ENCODE data around the gene BATF3.

The BATF3 gene

DNA sequence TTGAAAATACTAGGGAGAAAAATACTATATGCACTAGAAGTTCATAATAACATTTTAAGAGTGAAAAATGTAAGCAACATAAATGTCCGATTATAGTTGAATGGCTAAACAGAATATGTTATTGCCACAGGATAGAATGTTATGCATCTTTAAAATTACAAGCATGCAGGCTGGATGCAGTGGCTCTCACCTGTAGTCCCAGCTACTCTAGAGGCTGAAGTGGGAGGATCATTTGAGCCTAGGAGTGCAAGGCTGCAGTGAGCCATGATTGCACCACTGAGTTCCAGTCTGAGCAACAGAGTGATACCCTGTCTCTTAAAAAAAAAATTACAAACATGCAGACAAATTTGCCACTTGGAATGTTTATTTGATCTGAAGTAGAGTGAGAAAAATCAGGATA lies 3.0 kb upstream of the BATF3 start:
- DNase-seq: no peak

DNA sequence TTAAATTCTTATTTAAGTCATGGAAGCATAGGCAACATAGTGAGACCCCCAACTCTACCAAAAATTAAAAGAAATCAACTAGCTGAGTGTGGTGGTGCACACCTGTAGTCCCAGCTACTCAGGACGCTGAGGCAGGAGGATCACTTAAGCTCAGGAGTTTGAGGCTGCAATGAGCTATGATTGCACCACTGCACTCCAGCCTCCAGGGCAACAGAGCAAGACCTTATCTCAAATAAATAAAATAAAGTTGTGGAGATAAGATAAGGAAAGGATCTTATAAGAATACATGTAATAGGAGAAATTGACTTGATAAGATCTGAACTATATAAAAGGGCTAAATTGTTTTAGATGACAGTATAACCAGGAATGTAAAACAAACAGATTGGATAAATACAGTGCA lies 2.3 kb upstream of the BATF3 start:
- no peak for DNase-seq

DNA sequence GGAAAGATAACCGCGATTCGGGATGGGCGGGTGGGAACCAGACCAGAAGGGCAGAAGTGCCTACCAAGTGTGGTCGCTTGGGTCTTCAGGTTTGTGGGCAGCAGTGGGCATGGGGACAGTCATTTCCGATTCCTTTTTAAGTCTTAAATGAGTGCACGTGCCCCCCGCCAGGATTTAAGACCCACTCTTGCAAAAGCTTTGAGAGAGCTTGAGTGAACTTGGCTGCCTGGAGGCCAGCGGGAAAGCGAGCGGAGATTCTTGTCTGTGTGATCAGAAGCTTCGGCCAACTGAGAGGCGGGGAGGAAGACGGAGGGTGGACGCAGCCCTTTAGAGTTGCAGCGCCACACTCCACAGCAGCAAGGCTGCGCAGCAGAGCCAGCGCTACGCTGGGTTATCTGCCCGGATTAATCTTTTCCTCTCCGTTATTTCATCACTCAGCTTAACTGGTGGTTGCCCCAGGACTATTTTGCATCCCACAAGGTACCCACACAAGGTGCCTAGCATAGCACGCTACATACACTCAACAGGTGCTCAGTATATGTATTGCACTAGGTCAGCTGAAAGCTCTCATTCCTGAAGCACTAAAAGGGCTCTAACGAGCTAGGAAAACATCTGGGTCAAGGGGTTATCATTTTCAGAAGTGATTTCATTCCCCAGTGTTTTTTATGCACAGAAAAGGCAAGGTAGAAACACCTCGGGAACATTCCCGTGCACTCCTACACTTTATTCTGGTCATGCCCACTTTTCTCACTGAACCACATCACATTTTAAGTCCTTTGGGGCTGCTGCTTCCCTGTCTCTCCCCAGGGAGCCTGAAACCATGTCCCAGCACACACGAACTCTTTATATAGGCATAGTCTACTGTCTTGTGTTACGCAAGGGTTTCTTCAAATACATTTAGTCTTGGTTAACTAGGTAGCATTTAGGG lies 1.5 kb upstream of the BATF3 start:
- DNase-seq: peak; percentile 30

DNA sequence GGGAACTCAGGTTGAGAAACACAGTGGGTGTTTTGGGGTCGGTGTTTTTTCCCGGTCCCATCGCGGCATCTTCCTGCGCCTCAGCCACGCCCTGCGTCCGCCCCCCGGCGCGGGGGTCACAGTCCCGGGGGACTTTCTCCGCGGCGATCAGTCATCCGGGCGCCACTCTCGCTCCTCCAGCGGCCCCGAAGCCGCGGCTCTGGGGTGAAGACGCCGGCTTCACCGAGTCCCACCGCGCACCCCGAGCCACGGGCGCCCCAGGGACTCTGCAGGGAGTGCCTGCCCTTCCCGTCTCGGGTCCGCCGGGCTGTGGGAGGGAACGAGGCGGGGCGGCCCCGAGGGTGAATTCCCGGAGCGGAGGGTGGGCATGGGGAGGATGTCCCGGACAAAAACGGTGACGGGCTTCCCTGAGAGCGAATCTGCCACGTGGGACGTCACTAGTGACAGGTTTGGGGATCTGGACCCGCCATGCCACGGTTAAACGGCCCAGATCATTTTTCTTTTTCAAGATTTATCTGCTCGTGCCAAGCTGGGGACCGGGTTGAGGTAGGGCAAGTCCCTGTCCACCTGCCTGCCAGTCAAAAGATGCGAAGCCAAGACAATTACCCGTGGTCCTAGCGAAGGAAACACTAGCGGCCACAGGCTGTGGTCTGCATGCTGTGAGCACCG lies 717 bp upstream of the BATF3 start:
- DNase-seq: no peak

DNA sequence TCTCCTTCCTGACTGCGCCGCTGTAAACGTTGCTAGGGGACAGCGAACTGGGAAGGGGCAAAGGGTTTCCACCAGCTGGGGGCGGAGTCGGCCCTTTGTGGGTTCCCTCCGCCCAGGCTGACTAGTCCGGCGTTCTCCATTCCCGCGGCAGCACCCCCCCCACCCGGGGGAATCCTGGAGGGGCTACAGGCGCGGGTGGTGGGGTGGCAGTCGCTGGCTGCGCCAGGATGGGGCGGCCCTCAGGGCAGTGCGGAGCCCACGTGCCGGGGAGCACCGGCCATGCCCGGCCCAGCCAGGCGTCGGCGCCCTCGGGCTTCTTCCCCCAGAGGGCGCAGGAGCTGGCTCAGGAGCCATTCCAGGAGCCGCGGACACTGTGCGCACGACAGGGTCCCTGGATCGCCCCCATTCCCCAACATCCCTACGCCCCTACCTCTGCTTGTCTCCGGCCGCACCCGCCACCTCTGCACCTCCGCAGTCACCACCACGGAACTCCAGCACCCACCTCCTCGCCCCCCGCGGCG lies 476 bp downstream of the BATF3 start:
- peak; percentile 44 for DNase-seq

DNA sequence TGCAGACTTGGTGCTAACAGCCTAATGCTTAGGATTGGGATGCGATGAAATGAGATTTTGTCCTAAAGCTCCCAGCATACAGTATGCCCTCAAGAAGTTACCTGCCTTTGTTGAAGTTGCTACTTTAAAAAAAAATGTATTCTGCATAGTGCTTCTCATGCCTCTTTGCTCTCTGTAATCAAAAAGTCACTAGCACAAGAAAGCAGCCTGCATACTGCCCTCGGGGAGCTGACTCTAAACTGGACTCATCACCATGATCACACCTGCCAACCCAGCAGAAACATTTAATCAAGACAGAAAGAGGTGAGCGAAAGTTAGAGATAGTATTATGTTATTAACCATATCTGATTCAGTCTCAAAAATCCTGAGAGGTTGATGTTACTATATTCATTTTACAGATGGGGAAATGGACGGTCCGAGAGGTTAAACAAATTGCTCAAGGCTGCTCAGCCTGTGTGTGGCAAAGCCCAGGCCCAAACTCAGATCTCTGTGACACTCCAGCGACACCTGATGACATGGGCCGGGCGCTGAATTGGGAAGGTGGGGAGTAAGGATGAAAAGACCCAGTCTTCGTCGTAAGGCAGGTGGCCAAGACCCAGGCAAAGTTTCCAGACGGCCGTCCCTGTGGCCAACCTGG lies 1.1 kb downstream of the BATF3 start:
- DNase-seq: no peak

DNA sequence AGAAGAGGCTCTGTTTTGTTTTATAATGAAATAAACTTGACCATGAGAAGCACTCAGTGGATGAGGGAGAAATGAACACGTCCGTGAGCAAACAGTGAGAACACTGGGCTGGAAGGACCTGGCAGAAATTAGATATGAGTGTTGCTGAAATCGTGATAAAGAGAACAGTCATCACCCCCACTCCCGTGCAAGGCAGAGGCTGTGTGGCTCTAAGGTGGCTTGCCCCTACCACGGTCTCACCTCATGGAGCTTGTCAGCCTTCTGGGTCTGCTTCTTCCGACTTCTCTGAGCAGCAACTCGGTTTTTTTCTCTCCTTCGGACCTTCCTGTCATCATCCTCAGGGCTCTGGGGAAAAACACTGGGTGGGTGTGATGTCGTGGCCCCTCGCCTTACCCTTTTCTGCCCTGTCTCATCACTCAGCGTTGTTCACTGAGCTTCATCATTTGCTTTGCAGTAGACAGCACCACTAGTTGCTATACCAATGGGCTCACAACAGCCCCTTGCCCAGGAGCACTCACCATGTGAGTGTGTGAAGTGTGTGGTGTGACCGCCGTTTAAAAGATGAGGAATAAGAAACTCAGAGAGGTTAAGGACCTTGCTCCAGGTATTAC lies 2.8 kb downstream of the BATF3 start:
- no peak for DNase-seq

DNA sequence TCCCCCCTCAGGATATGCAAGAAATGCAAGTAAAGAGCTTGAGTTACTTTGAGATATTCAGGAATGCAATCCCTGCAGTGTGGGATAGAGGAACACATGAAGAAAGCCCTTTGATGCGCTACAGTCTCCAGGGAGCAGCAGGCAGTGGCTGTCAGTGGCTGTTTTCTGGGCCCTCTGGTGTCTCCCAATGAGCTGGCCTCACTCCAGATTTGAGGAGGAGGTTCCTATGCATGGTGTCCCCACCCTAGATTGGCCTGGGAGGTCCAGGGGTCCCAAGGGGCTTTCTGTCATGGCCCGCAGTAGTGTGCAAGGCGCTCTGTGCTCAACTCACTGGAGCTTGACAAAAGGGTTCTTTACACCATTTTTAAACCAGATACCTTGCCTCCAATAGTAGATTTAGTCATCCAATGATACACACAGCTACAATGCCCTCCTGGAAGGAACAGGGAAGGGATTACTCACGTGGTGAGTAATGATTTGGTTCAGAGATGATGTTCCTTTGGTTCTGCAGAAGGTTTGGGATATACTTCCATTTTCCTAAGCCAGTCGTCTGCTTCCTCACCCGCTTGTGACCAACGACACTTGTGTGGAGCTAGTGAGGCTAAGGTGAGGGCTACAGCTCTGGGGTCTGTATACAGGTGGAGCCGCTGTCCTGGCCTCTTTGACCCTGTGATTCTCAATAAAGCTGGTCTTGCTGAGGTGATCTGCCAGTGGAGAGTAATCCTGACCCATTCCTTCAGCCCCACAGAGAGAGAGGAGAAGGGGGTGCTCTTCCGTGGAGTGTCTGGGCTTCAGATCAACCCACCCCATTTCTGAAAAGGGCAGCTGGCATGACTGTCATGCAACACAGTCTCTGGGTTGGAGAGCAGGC lies 6.6 kb downstream of the BATF3 start:
- peak; percentile 52 for DNase-seq

DNA sequence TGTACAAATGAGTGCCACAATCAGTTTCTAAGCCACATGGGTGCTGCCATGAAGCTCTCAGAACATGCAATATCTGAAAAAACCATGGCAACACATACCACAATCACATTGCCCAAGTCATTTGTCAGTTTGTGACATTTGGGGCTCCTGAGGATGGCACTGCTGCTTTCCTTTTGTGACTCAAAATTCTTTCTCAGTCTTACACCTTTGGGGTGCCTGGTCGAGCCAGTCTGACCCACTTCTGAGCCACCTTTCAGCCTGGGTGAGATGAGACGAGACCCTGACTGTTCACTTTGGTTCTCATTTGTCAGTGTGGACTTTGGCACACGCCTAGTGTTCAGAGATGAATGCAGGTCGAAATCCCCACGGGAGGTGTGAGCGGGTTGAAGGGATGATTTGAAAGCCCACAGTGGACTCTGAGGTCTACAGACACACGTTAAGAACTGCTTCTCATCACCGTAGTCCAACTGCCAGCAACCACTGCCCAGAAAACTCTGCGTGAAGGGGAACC lies 8.0 kb downstream of the BATF3 start:
- DNase-seq: no peak

DNA sequence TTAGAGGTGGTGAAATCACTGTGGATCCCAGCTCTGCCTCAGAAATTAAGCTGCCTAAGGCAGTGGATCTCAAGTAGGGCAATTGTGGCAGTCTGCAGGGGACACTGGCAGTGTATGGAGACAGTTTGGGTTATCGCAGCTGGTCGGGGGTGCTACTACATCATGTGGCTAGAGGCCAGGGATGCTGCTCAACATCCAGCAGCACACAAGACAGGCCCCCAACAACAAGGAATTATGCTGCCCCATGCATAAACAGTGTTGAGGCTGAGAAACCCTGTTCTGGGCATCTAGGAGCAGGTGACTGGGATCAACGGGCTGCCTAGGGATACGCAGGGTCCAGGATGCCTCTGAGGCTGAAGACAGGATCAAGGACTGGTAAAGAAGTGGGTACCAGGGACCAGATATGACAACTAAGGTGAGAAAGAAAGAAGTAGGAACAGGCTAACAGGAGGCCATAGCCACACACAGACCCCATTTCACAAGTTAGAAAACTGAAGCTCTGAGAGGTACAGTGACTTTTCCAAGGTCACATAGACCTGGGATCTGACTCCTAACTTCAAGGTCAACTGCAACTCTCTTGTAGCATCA lies 8.7 kb downstream of the BATF3 start:
- DNase-seq: no peak

DNA sequence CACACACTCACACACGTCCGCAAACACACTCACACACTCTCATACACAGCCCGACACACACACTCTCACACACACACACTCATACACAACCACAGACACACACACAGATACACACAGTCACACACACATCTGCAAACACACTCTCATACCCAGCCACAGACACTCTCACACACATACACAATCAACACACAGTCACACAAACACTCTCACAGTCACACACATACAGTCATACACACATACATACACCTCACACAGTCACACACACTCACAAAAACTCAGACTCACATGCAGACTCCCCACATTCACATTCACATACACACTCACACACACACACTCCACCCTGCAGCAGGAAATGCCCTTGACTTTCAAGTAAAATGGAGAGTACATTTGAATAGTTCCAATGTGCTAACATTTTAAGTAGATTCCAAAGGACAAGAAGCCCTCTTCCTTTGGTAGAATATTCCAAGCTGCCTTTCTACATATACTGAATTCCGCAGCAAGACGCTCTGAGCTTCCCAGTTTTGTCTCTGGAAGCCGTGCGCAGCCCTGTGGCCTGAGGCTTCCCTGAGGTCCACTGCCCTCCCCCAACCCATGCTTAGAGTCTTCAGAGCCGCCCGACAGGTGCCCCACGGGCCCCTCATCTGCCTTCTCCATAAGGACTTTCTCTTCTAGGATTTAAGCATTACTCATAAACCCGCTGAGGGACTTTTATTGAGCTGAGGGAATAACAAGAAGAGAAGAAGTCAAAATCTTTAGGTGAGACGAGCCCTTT lies 9.7 kb downstream of the BATF3 start:
- no peak for DNase-seq

DNA sequence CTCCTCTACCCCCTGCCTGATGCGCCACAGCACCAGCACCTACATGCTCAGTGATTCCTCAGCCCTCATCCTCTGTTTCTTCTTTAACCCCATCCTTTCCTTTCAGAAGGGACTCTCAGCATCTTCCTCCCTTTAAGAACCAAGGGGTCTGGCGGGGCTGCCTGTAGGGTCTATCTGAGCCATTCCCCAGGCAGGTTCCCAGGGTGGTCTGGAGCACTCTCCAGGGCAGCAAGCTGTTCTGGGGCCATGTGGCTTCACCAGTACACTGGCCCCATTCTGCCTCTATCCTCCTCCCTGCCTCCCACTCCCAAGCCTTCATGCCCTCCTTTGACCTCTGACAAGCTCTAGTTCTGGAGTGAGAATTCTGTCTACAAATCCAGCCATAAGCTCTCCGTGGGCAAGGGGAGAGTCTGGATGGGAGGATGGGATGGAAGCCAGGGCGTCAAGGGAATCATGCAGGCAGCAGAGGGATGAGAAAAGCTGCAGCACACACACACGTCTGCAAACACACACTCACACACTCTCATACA lies 10.4 kb downstream of the BATF3 start:
- DNase-seq: no peak

DNA sequence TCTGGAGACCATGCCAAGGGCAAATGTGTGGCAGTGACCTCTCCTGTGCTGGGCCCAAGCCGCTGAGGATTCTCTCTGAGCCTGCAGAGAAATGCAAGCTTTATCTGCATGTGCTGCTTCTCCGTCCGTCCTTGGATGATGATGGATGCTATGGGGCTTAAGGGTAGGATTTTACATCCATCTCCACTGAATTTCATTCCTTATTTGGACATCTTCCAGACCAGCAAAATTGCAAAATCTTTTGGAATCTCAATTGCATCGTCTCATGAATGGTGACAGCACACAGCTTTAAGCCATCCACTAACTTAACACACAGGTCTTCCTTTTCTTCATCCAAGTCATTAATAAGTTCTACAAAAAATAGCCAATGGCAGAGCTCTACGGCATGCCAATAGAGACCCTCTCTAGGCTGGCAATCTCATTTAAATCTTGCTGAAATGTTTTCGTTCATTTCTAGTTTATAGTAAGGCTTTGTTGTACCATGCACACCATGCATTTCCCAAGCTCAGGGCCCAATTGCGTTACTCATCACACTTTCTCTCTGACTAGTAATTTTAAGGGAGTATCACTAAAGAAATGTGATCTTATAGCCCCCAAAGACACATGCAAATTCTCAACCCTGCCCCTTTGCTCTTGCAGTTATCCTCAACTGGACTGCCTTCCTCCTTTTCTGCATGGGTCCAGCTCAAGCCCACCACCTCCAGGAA lies 11.1 kb downstream of the BATF3 start:
- DNase-seq: peak; percentile 81

DNA sequence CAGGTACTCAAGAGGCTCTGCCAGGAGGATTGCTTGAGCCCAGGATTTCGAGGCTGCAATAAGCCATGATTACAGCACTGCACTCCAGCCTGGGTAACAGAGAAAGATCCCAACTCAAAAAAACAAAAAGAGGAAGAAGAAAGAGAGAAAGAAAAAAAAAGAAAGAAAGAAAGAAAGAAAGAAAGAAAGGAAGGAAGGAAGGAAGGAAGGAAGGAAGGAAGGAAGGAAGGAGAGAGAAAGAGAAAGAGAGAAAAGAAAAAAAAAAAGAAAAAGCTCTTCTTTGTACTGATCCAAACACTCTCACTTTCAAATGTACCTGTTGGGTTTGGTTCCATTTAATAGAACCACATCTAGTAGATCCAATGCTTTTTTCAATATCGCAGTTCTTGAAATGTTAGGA lies 11.8 kb downstream of the BATF3 start:
- DNase-seq: no peak

DNA sequence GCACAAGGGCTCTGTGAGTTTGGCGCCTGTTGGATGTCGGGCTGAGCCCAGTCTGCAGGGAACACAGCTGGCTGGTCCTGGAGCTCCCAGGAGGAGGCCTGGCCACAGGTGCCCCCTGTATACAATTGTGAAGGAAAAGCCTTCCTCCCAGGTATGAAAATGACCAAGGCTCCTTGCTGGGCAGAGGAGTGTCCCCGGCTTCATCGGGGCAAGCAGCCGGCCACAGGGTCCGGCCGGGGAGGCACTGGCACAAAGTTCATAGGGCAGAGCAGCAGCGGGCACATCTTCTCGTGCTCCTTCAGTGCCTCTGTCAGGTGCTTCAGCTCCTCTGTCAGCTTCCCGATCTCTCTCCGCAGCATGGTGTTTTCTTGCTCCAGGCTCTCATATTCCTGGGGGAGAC lies 13.0 kb downstream of the BATF3 start:
- no peak for DNase-seq

DNA sequence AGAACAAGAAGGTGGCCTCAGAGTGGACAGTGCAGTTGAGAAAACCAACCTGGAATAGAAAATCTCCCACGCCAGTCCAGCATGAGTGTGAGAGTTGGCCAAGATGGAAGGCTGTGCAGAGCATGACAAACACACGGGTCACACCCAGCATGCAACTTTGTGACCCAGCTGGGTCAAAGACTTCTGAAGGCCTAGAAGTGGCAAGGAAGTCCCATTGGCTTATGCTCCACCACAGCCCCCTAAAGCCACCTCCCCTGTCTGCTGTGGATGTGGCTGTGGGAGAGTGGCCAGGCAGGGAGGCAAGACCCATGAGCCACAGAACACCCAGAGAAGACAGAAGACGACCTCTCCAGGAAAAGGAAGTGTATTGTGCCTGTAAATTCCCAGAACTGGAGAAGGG lies 13.6 kb downstream of the BATF3 start:
- DNase-seq: no peak

DNA sequence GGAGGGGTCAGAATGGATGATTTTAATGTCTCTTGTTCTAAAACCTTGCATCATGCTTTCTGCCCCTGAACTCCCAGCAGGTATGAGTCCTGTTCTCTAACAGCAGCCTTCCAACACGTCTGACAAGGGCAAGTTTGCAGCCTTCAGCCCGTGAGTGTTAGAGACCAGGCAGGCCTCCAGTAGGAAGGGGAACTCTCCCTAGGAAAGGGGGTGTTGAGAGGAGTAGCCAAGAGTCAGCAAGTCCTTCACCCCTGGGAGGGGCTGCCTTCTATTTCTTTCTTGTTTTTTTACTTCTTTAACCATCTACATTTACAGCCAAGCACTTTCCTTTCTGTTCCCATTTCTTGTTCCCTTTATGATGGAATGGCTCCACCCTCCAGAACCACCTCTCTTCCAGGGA lies 14.2 kb downstream of the BATF3 start:
- DNase-seq: no peak

DNA sequence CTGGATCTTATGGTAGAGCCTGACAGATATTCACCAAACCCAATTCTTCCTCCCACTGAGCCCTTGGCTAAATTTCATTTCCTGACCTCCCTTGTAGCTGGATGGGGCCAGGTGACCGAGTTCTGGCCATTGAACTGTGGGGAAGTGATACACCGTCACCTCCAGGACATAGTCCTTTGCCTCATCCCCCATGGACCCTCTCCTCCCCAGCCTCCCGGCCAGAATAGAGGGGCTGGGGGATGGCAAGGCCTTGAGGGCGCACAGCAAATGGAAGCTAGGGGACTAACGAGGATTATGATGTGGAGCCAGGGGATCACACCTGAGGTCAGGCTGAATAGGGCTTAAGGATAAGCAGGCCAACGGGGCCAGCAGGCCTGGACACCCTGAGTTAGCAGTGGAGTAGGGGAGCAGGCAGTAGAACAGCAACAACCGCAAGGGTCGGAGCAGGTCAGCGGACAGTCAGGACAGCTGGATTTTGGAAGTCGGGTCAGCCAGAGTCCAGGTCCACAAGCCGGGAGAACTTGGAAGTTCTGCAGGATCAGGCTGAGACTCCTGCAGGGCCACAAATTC lies 15.0 kb downstream of the BATF3 start:
- no peak for DNase-seq

DNA sequence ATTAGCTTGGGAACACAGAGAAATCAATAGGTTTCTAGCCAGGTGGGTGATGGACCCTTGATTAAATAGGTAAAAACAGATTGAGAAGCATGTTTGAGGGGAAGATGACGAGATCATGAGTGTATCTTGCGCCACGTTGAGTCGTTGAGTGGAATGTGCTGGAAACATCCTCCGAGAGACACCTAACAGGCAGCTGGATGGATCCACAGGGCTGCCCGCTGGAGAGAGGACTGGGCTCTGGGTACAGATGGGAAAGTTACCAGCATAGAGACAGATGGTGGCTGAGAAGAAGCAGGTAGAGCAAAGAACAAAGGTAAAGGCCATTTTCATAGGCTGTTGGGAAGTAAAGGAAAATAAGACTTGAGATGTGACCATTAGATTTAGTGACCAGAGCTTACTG lies 15.6 kb downstream of the BATF3 start:
- DNase-seq: no peak

DNA sequence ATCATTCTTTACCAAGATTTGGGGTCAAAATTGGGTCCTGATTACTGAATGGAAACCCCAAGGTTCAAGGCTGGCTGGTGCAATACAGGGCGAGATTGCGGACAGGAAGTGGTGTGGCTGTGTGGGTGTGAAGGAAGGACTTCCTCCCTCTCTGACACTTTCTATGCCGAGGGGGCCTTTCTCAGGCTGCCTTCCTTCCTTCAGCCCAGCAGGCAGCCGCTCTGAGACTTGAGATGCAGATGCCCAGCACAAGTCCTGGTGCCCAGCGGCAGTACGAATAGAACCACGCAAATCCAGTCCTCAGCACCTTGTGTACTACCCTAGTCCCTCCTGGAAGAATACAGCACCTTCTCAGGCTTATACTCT lies 16.3 kb downstream of the BATF3 start:
- DNase-seq: no peak
